Mesangial cell (primary cell): ENCODE measurements around the gene OR5T2. TPM values are rescaled to one million over a fixed set of nuclear protein-coding genes. Genes with fewer than 3 reads are reported as not detected.

ENCODE experiments used
- total RNA-seq: library from RNA; depleted of rRNA; stranded (reverse); fragments of >200 nt; gene quantifications from 2 replicates; pipeline ENCODE4 v1.2.3, GENCODE V29; 2015

OR5T2 gene
- total RNA-seq = not detected in 2 replicates

GRCh38 chr11:56234155-56234554 lies at the start of gene OR5T2:
Gene OR5T2, minus strand, starts transcription at chr11:56234255. Its CDS starts 1,193 bp downstream, at chr11:56233062.

GRCh38 chr11:56273854-56274253 lies 39.8 kb upstream of the OR5T2 start, which contains the start of gene OR5T1:
Gene OR5T1, plus strand, starts transcription at chr11:56274154. Its CDS starts 1,485 bp downstream, at chr11:56275639.

GRCh38 chr11:56251954-56252353 lies 17.9 kb upstream of the OR5T2 start, which contains the start of gene OR5T3:
Gene OR5T3, plus strand, starts transcription at chr11:56252254. Its CDS starts 0 bp downstream, at chr11:56252254.

Other genes starting within 250 kb of the OR5T2 start
- not detected in 2 replicates for gene OR5F1, start 239.6 kb downstream of the OR5T2 start, total RNA-seq
- not detected in 2 replicates for gene OR5AS1, start 206.6 kb downstream of the OR5T2 start, total RNA-seq
- gene OR8I2, start 140.9 kb downstream of the OR5T2 start, total RNA-seq = not detected in 2 replicates
- gene OR8H2, start 130.6 kb downstream of the OR5T2 start, total RNA-seq = not detected in 2 replicates
- gene OR8H3, start 111.9 kb downstream of the OR5T2 start, total RNA-seq = not detected in 2 replicates
- not detected in 2 replicates for gene OR8J3, start 94.1 kb downstream of the OR5T2 start, total RNA-seq
- gene OR8K5, start 73.9 kb downstream of the OR5T2 start, total RNA-seq = not detected in 2 replicates
- gene OR5J2, start 57.6 kb downstream of the OR5T2 start, total RNA-seq = not detected in 2 replicates
- gene OR5T3, start 18.0 kb upstream of the OR5T2 start, total RNA-seq = not detected in 2 replicates
- not detected in 2 replicates for gene OR5T1, start 39.9 kb upstream of the OR5T2 start, total RNA-seq
- gene OR8H1, start 58.0 kb upstream of the OR5T2 start, total RNA-seq = not detected in 2 replicates
- not detected in 2 replicates for gene OR8K3, start 80.9 kb upstream of the OR5T2 start, total RNA-seq
- gene OR8K1, start 111.8 kb upstream of the OR5T2 start, total RNA-seq = not detected in 2 replicates
- gene OR8J1, start 120.0 kb upstream of the OR5T2 start, total RNA-seq = not detected in 2 replicates
- not detected in 2 replicates for gene OR8U1, start 141.4 kb upstream of the OR5T2 start, total RNA-seq
- not detected in 2 replicates for gene OR5AL1, start 178.4 kb upstream of the OR5T2 start, total RNA-seq
- not detected in 2 replicates for gene OR5M3, start 239.1 kb upstream of the OR5T2 start, total RNA-seq